H9 (cell line): ENCODE data around the gene SYCE3. TPM values are rescaled to one million over a fixed set of nuclear protein-coding genes. Genes with fewer than 3 reads are reported as not detected.

ENCODE experiments used
- DNase-seq: peaks from one replicate; pipeline ENCODE4 v3.0.0-alpha.2; 2017
- H2AFZ ChIP-seq: one replicate; pipeline ENCODE4 v1.6.1; 2013; ENCODE audit warnings: mild to moderate bottlenecking, low read length, control low read depth, moderate library complexity
- H2AK5ac ChIP-seq: 2 replicates; pipeline ENCODE4 v1.6.1; 2013; ENCODE audit warnings: low read length, control low read depth, mixed read lengths; ENCODE audit not compliant: insufficient read length
- H2BK120ac ChIP-seq: one replicate; pipeline ENCODE4 v1.6.1; 2013; ENCODE audit warnings: low read depth, mild to moderate bottlenecking, low read length, control low read depth, inconsistent platforms; ENCODE audit not compliant: poor library complexity, severe bottlenecking
- H2BK12ac ChIP-seq: 2 replicates; pipeline ENCODE4 v1.6.1; 2013; ENCODE audit warnings: low read length, control low read depth, mixed read lengths, low read depth; ENCODE audit not compliant: insufficient read length
- H2BK15ac ChIP-seq: 2 replicates; pipeline ENCODE4 v1.6.1; 2013; ENCODE audit warnings: low read depth, low read length, control low read depth
- H2BK20ac ChIP-seq: one replicate; pipeline ENCODE4 v1.6.1; 2013; ENCODE audit warnings: low read depth, mild to moderate bottlenecking, low read length, control low read depth, inconsistent platforms; ENCODE audit not compliant: poor library complexity, severe bottlenecking
- H2BK5ac ChIP-seq: 2 replicates; pipeline ENCODE4 v1.6.1; 2013; ENCODE audit warnings: low read length, control low read depth, mixed read lengths; ENCODE audit not compliant: insufficient read length
- H3K14ac ChIP-seq: 2 replicates; pipeline ENCODE4 v1.6.1; 2013; ENCODE audit warnings: low read length, control low read depth; ENCODE audit not compliant: insufficient read depth
- H3K18ac ChIP-seq: 2 replicates; pipeline ENCODE4 v1.6.1; 2013; ENCODE audit warnings: low read depth, mild to moderate bottlenecking, mixed read lengths, low read length, control low read depth; ENCODE audit not compliant: insufficient read length
- H3K23ac ChIP-seq: 2 replicates; pipeline ENCODE4 v1.6.1; 2013; ENCODE audit warnings: low read length, control low read depth, mixed read lengths, low read depth; ENCODE audit not compliant: insufficient read length
- H3K23me2 ChIP-seq: 2 replicates; pipeline ENCODE4 v1.6.1; 2013; ENCODE audit warnings: low read depth, mild to moderate bottlenecking, mixed read lengths, low read length, control low read depth; ENCODE audit not compliant: insufficient read length, poor library complexity, severe bottlenecking
- H3K27ac ChIP-seq: 2 replicates; pipeline ENCODE4 v1.5.1; 2013; ENCODE audit warnings: low read length, control low read depth, mixed read lengths, low read depth; ENCODE audit not compliant: insufficient read length
- H3K27me3 ChIP-seq: 2 replicates; pipeline ENCODE4 v1.6.1; 2013; ENCODE audit warnings: low read length, control low read depth, inconsistent platforms; ENCODE audit not compliant: insufficient read depth
- H3K4ac ChIP-seq: 2 replicates; pipeline ENCODE4 v1.6.1; 2013; ENCODE audit warnings: low read depth, mild to moderate bottlenecking, control low read depth, inconsistent platforms, low read length, moderate library complexity
- H3K4me1 ChIP-seq: 2 replicates; pipeline ENCODE4 v1.6.1; 2013; ENCODE audit warnings: low read length, control low read depth, inconsistent platforms; ENCODE audit not compliant: insufficient read depth
- H3K4me2 ChIP-seq: 2 replicates; pipeline ENCODE4 v1.6.1; 2013; ENCODE audit warnings: low read length, control low read depth, mixed read lengths; ENCODE audit not compliant: insufficient read length, insufficient read depth
- H3K56ac ChIP-seq: 2 replicates; pipeline ENCODE4 v1.6.1; 2013; ENCODE audit warnings: low read depth, mild to moderate bottlenecking, mixed read lengths, low read length, control low read depth; ENCODE audit not compliant: insufficient read length
- H3K79me1 ChIP-seq: 2 replicates; pipeline ENCODE4 v1.6.1; 2013; ENCODE audit warnings: low read depth, mild to moderate bottlenecking, moderate library complexity, low read length, control low read depth, inconsistent platforms; ENCODE audit not compliant: insufficient read depth, poor library complexity, severe bottlenecking
- H3K79me2 ChIP-seq: 2 replicates; pipeline ENCODE4 v1.6.1; 2013; ENCODE audit warnings: low read length, control low read depth, inconsistent platforms; ENCODE audit not compliant: insufficient read depth
- H3K9ac ChIP-seq: 2 replicates; pipeline ENCODE4 v1.6.1; 2013; ENCODE audit warnings: low read length, control low read depth, mixed read lengths; ENCODE audit not compliant: insufficient read length; ENCODE audit errors: extremely low read depth
- H3K9me3 ChIP-seq: one replicate; pipeline ENCODE4 v1.6.1; 2013; ENCODE audit warnings: low read depth, low read length, inconsistent platforms; ENCODE audit not compliant: control insufficient read depth
- H3T11ph ChIP-seq: one replicate; pipeline ENCODE4 v1.6.1; 2013; ENCODE audit warnings: mild to moderate bottlenecking, low read length, control low read depth, inconsistent platforms
- H4K20me1 ChIP-seq: one replicate; pipeline ENCODE4 v1.6.1; 2013; ENCODE audit not compliant: control insufficient read depth, insufficient read length, insufficient read depth
- H4K5ac ChIP-seq: 2 replicates; pipeline ENCODE4 v1.6.1; 2013; ENCODE audit warnings: low read depth, mild to moderate bottlenecking, mixed read lengths, low read length, control low read depth; ENCODE audit not compliant: insufficient read length
- H4K8ac ChIP-seq: replicated peaks from 2 replicates; pipeline ENCODE4 v1.6.1; 2013; ENCODE audit warnings: low read length, control low read depth, mixed read lengths, low read depth; ENCODE audit not compliant: insufficient read length
- H4K91ac ChIP-seq: 2 replicates; pipeline ENCODE4 v1.6.1; 2013; ENCODE audit warnings: low read depth, mild to moderate bottlenecking, moderate library complexity, mixed read lengths, low read length, control low read depth; ENCODE audit not compliant: insufficient read length
- H3K27ac Mint-ChIP-seq, 3 experiments: 2 replicates in 2 of 3; 3 replicates in 1 of 3; pipeline ENCODE4 v1.8.0; 2020 to 2021; ENCODE audit warnings: mixed read lengths in 3 of 3, mild to moderate bottlenecking in 1 of 3, moderate library complexity in 1 of 3
- H3K27me3 Mint-ChIP-seq: 2 replicates; pipeline ENCODE4 v1.8.0; 2021; ENCODE audit warnings: low read depth, mild to moderate bottlenecking, moderate library complexity, mixed read lengths
- H3K36me3 Mint-ChIP-seq, 3 experiments: 2 replicates in 2 of 3; 3 replicates in 1 of 3; pipeline ENCODE4 v1.8.0; 2020 to 2021; ENCODE audit warnings: low read depth in 3 of 3, mixed read lengths in 3 of 3; ENCODE audit not compliant: insufficient read depth in 1 of 3
- H3K4me1 Mint-ChIP-seq, 2 experiments: 2 replicates each; pipeline ENCODE4 v1.8.0; 2020; ENCODE audit warnings: mixed read lengths in 2 of 2
- H3K4me3 Mint-ChIP-seq, 2 experiments: 2 replicates in 1 of 2; 3 replicates in 1 of 2; pipeline ENCODE4 v1.8.0; 2020 to 2021; ENCODE audit warnings: mild to moderate bottlenecking in 2 of 2, mixed read lengths in 2 of 2, moderate library complexity in 1 of 2
- H3K9me3 Mint-ChIP-seq, 2 experiments: 2 replicates in 1 of 2; 3 replicates in 1 of 2; pipeline ENCODE4 v1.8.0; 2020; ENCODE audit warnings: mild to moderate bottlenecking in 2 of 2, mixed read lengths in 2 of 2, moderate library complexity in 1 of 2
- CTCF ChIP-seq: fragments of 200-600 bp; sonication (generic); conservative IDR thresholded peaks from 3 replicates; pipeline ENCODE4 v1.8.0; 2021; ENCODE audit warnings: antibody characterized with exemption, mild to moderate bottlenecking
- WGBS: extraction: QIAGEN DNeasy Blood & Tissue Kit; methylation state at CpG from one replicate; pipeline ENCODE4 v1.1.7; 2013; ENCODE audit warnings: missing lambda C conversion rate, low lambda C conversion rate, mixed read lengths; ENCODE audit not compliant: insufficient read length; ENCODE audit errors: extremely low coverage; 5-methylcytosine and 5-hydroxymethylcytosine counted together
- total RNA-seq: library from RNA; stranded (reverse); gene quantifications from 2 replicates; pipeline ENCODE4 v1.2.1, GENCODE V29; 2021

SYCE3 gene
- total RNA-seq, 1 experiment from 2014 or later, result 0.85 TPM

GRCh38 chr22:50516891-50517290 lies 45.8 kb downstream of the SYCE3 start:
- no peak overlapping the region for H2AFZ ChIP-seq
- no peak overlapping the region for H2AK5ac ChIP-seq
- DNase-seq, result no peak
- no peaks in the 10 kb centered on the region for H3K9me3 ChIP-seq
- no peak overlapping the region for H3K9ac ChIP-seq
- H2BK20ac ChIP-seq, result no peak overlapping the region
- Mint-ChIP-seq H3K27me3 (no peaks in the 10 kb centered on the region), H3K4me3 (no peak overlapping the region), H3K27ac (no peak overlapping the region), H3K9me3 (no peaks in the 10 kb centered on the region), H3K4me1 (no peaks in the 10 kb centered on the region), H3K36me3 (peaks cover 5 to 52% (median 42%) of the 10 kb centered on the region in 3 experiments)
- H4K8ac ChIP-seq, result no peak overlapping the region
- no CpG with 5 or more reads among the region's 16 CpGs for WGBS
- H3K79me1 ChIP-seq, result peaks cover 3% of the 10 kb centered on the region
- H4K91ac ChIP-seq, result no peak overlapping the region
- no peak overlapping the region for H3T11ph ChIP-seq
- H3K23me2 ChIP-seq, result no peaks in the 10 kb centered on the region
- no peaks in the 10 kb centered on the region for H3K27me3 ChIP-seq
- H3K4me1 ChIP-seq, result no peaks in the 10 kb centered on the region
- H2BK15ac ChIP-seq, result no peak overlapping the region
- H2BK120ac ChIP-seq, result no peak overlapping the region
- no peak overlapping the region for H2BK5ac ChIP-seq
- no peak overlapping the region for H3K18ac ChIP-seq
- H3K4me2 ChIP-seq, result no peak overlapping the region
- H4K20me1 ChIP-seq, result peaks cover 3% of the 10 kb centered on the region
- no peak for TF ChIP-seq CTCF
- no peak overlapping the region for H3K14ac ChIP-seq
- H2BK12ac ChIP-seq, result no peak overlapping the region
- H3K4ac ChIP-seq, result no peak overlapping the region
- no peak overlapping the region for H3K27ac ChIP-seq
- no peak overlapping the region for H4K5ac ChIP-seq
- no peak overlapping the region for H3K56ac ChIP-seq
- no peak overlapping the region for H3K23ac ChIP-seq
- peaks cover 4% of the 10 kb centered on the region; the same call in 1 of the 2 replicates for H3K79me2 ChIP-seq
